ENCODE measurements around the gene EYS. TPM values are rescaled to one million over a fixed set of nuclear protein-coding genes. Genes with fewer than 3 reads are reported as not detected.

EYS gene
- total and polyA plus RNA-seq, 2 of the 8 experiments (the other 6 are each of a cell fraction or from before 2014, with no cell fraction given): 0.05 to 0.13 TPM

GRCh38 chr6:63690221-63690620, 2016.8 kb downstream of the EYS start:
- H3K23me2 ChIP-seq (ENCODE audit: low read depth, low read length): no peaks in the 10 kb centered on the region
- peaks cover 2 to 4% of the 10 kb centered on the region in 2 experiments; a peak in 2 of 4 replicates for H3K9me3 ChIP-seq (ENCODE audit: insufficient read depth in 2 of 2, low read depth in 1 of 2, low read length in 1 of 2)
- no peak overlapping the region for H3K18ac ChIP-seq (ENCODE audit: extremely low read depth, low read length)
- no peaks in the 10 kb centered on the region for H3K4me1 ChIP-seq (replicated peaks in 1 of 4; ENCODE audit: control insufficient read depth in 3 of 4, insufficient read depth in 4 of 4, low read length in 3 of 4)
- H4K91ac ChIP-seq (replicated peaks; ENCODE audit: insufficient read length, low read length): no peak overlapping the region
- DNase-seq (ENCODE audit: low read depth in 1 of 2, low spot score in 2 of 2): no peak
- peaks cover 0 to 24% of the 10 kb centered on the region in 2 experiments; a peak in 2 of 4 replicates for H3K79me2 ChIP-seq (ENCODE audit: control insufficient read depth in 1 of 2, insufficient read depth in 2 of 2, low read length in 2 of 2)
- ChIA-PET POLR2A (ENCODE audit: partially characterized antibody) (interaction anchor here (1.8 kb wide), 1 partner anchor 54 kb away, joined by 5 read pairs; no protein-coding TSS in a partner anchor), CTCF (ENCODE audit: partially characterized antibody) (interaction anchor here (1.5 kb wide), 1 partner anchor 9 kb away, joined by 4 read pairs; no protein-coding TSS in a partner anchor)
- H3K79me1 ChIP-seq (ENCODE audit: low read depth, low read length): no peaks in the 10 kb centered on the region
- H3K23ac ChIP-seq (ENCODE audit: insufficient read length): no peak overlapping the region
- TF ChIP-seq TBP (IDR thresholded peaks at IDR 0.05; ENCODE audit: low read depth, low read length) (no peak), NRF1 (IDR thresholded peaks at IDR 0.05; ENCODE audit: low read depth, low read length) (no peak), MAX (IDR thresholded peaks at IDR 0.05) (no peak), SIN3A (conservative IDR thresholded peaks at IDR 0.05 in 1 of 2, IDR thresholded peaks at IDR 0.05 in 1 of 2; ENCODE audit: low read depth in 1 of 2, low read length in 2 of 2) (no peak), YY1 (IDR thresholded peaks at IDR 0.05; ENCODE audit: low read depth, low read length) (no peak)
- no peak overlapping the region for H2BK15ac ChIP-seq (ENCODE audit: low read length)
- H4K5ac ChIP-seq (ENCODE audit: insufficient read length, low read depth, low read length): no peak overlapping the region
- no peak overlapping the region for H2BK5ac ChIP-seq (ENCODE audit: low read depth, low read length)
- H2BK12ac ChIP-seq (ENCODE audit: low read depth, low read length): no peak overlapping the region
- H3K27ac ChIP-seq (ENCODE audit: low read depth, low read length): no peak overlapping the region
- H3K14ac ChIP-seq (ENCODE audit: insufficient read length): no peak overlapping the region
- no peak for FAIRE-seq
- H2AK5ac ChIP-seq (ENCODE audit: low read depth, low read length): no peak overlapping the region
- H2AFZ ChIP-seq (ENCODE audit: low read length): no peak overlapping the region
- H3K9ac ChIP-seq (replicated peaks in 1 of 4; ENCODE audit: extremely low read depth in 1 of 4, low read depth in 3 of 4, low read length in 3 of 4): no peak overlapping the region; a peak in 1 of 7 replicates
- no peak overlapping the region for H4K8ac ChIP-seq (ENCODE audit: extremely low read depth, insufficient read depth, low read length)
- no peak overlapping the region for H3K4me3 ChIP-seq (ENCODE audit: extremely low read depth in 1 of 4, insufficient read depth in 2 of 4, low read depth in 3 of 4, low read length in 4 of 4)
- no peaks in the 10 kb centered on the region for H3K27me3 ChIP-seq (replicated peaks in 1 of 4; ENCODE audit: control insufficient read depth in 3 of 4, extremely low read depth in 1 of 4, insufficient read depth in 3 of 4, low read length in 3 of 4)
- no peak overlapping the region for H2BK20ac ChIP-seq (ENCODE audit: low read length)
- H3K4ac ChIP-seq (replicated peaks; ENCODE audit: insufficient read length, low read depth, low read length): no peak overlapping the region
- no peak overlapping the region for H2BK120ac ChIP-seq (replicated peaks; ENCODE audit: low read depth, low read length)
- H3K36me3 ChIP-seq (ENCODE audit: control insufficient read depth in 2 of 4, insufficient read depth in 4 of 4, low read length in 3 of 4): peaks cover 0 to 17% (median 6%) of the 10 kb centered on the region in 4 experiments; a peak in 5 of 8 replicates
- H3K4me2 ChIP-seq (ENCODE audit: insufficient read depth in 1 of 2, low read depth in 2 of 2, low read length in 2 of 2): no peak overlapping the region
- no peak overlapping the region for H3K56ac ChIP-seq (replicated peaks; ENCODE audit: insufficient read length, low read depth, low read length)
- H4K20me1 ChIP-seq (replicated peaks in 1 of 2; ENCODE audit: control insufficient read depth in 1 of 2, insufficient read depth in 2 of 2, low read length in 2 of 2): peaks cover 0 to 4% of the 10 kb centered on the region in 2 experiments

Data from H1 (cell line).